Measurements from ENCODE around the gene ANKRD30A.

- no peak for TF ChIP-seq POLR2A (IDR thresholded peaks at IDR 0.05; ENCODE audit: low read length)
- no peak for TF ChIP-seq GATA1 (IDR thresholded peaks at IDR 0.05; ENCODE audit: low read depth, low read length)
Observed at GRCh38 chr10:37275216-37275777, 149.9 kb downstream of the ANKRD30A start.
